IMR-90 (cell line): ENCODE measurements around the gene RTN1. TPM values are rescaled to one million over a fixed set of nuclear protein-coding genes. Genes with fewer than 3 reads are reported as not detected.

Experiments
- ATAC-seq: fragments of 200-7000 bp; cut with Tn5 transposase; 2 replicates; pipeline ENCODE4 v1.9.1; 2020; ENCODE audit warnings: low read depth, mild to moderate bottlenecking, moderate library complexity
- BruUV-seq: library from RNA; stranded (reverse); fragments of 400-500 nt; replicated peaks from 2 replicates; lab custom pipeline; 2021; lab: Mats Ljungman, UMichigan
- CTCF ChIA-PET: fragments of 300-600 bp; formaldehyde crosslinking; extraction: SDS; loops from one replicate; lab custom pipeline; 2021; ENCODE audit warnings: antibody characterized with exemption; lab: Yijun Ruan, JAX
- POLR2A ChIA-PET: fragments of 300-600 bp; sonication (Branson Sonifier 250); formaldehyde crosslinking; loops from one replicate; lab custom pipeline; 2022; ENCODE audit warnings: antibody characterized with exemption; ENCODE audit not compliant: unreplicated experiment; lab: Charles Lee
- DNase-seq: peaks from one replicate; pipeline ENCODE4 v3.0.0; 2013
- H2AFZ ChIP-seq: replicated peaks from 2 replicates; pipeline ENCODE3; 2013; ENCODE audit warnings: low read length, mild to moderate bottlenecking; ENCODE audit not compliant: poor library complexity
- H2AK5ac ChIP-seq: 2 replicates; pipeline ENCODE4 v1.6.1; 2013; ENCODE audit warnings: low read depth, low read length, inconsistent platforms
- H2AK9ac ChIP-seq: replicated peaks from 2 replicates; pipeline ENCODE3; 2013; ENCODE audit warnings: mild to moderate bottlenecking, low read depth, low read length, moderate library complexity; ENCODE audit not compliant: poor library complexity
- H2BK120ac ChIP-seq: 2 replicates; pipeline ENCODE4 v1.6.1; 2013; ENCODE audit warnings: low read depth, low read length, inconsistent platforms
- H2BK15ac ChIP-seq: 3 replicates; pipeline ENCODE4 v1.6.1; 2013; ENCODE audit warnings: low read depth, low read length, inconsistent platforms
- H2BK20ac ChIP-seq: 2 replicates; pipeline ENCODE4 v1.6.1; 2013; ENCODE audit warnings: low read depth, mild to moderate bottlenecking, inconsistent platforms, low read length, moderate library complexity
- H2BK5ac ChIP-seq: 2 replicates; pipeline ENCODE4 v1.6.1; 2013; ENCODE audit warnings: mild to moderate bottlenecking, low read depth, low read length, inconsistent platforms; ENCODE audit not compliant: poor library complexity, severe bottlenecking
- H3K14ac ChIP-seq: replicated peaks from 2 replicates; pipeline ENCODE4 v1.6.1; 2013; ENCODE audit warnings: low read depth, low read length, inconsistent platforms
- H3K18ac ChIP-seq: 2 replicates; pipeline ENCODE4 v1.6.1; 2013; ENCODE audit warnings: low read depth, low read length, control low read depth
- H3K23ac ChIP-seq: 2 replicates; pipeline ENCODE4 v1.6.1; 2013; ENCODE audit warnings: low read depth, low read length, inconsistent platforms
- H3K27ac ChIP-seq: 2 replicates; pipeline ENCODE4 v1.5.1; 2013; ENCODE audit warnings: mild to moderate bottlenecking, control low read depth, low read length; ENCODE audit not compliant: insufficient read depth
- H3K27me3 ChIP-seq: 2 replicates; pipeline ENCODE4 v1.6.1; 2013; ENCODE audit warnings: low read length; ENCODE audit not compliant: control insufficient read depth, insufficient read depth
- H3K36me3 ChIP-seq: 2 replicates; pipeline ENCODE4 v1.6.1; 2013; ENCODE audit warnings: low read length, mixed read lengths; ENCODE audit not compliant: control insufficient read depth, insufficient read depth
- H3K4ac ChIP-seq: 2 replicates; pipeline ENCODE4 v1.6.1; 2013; ENCODE audit warnings: low read depth, low read length, inconsistent platforms
- H3K4me1 ChIP-seq: 2 replicates; pipeline ENCODE4 v1.6.1; 2013; ENCODE audit warnings: low read length, mixed read lengths; ENCODE audit not compliant: control insufficient read depth, insufficient read depth
- H3K4me2 ChIP-seq: 2 replicates; pipeline ENCODE4 v1.6.1; 2013; ENCODE audit warnings: low read depth, mild to moderate bottlenecking, control low read depth, low read length, moderate library complexity
- H3K4me3 ChIP-seq: 2 replicates; pipeline ENCODE4 v1.5.1; 2013; ENCODE audit warnings: low read depth, mild to moderate bottlenecking, control low read depth, low read length, moderate library complexity; ENCODE audit not compliant: insufficient read depth
- H3K56ac ChIP-seq: 2 replicates; pipeline ENCODE4 v1.6.1; 2013; ENCODE audit warnings: low read length, inconsistent platforms; ENCODE audit not compliant: insufficient read depth; ENCODE audit errors: extremely low read depth
- H3K79me1 ChIP-seq, 2 experiments: 2 replicates each; pipeline ENCODE4 v1.6.1; 2013; ENCODE audit warnings: low read length in 2 of 2, inconsistent platforms in 1 of 2, low read depth in 1 of 2
- H3K9ac ChIP-seq: 2 replicates; pipeline ENCODE4 v1.6.1; 2013; ENCODE audit warnings: low read depth, low read length, control low read depth
- H3K9me1 ChIP-seq: 2 replicates; pipeline ENCODE4 v1.6.1; 2013; ENCODE audit warnings: low read length, inconsistent platforms; ENCODE audit not compliant: insufficient read depth
- H3K9me3 ChIP-seq: 2 replicates; pipeline ENCODE4 v1.6.1; 2013; ENCODE audit warnings: low read length; ENCODE audit not compliant: control insufficient read depth, insufficient read depth
- H4K20me1 ChIP-seq: 2 replicates; pipeline ENCODE4 v1.6.1; 2013; ENCODE audit warnings: low read length, inconsistent platforms; ENCODE audit not compliant: insufficient read depth
- H4K5ac ChIP-seq: 2 replicates; pipeline ENCODE4 v1.6.1; 2013; ENCODE audit warnings: mild to moderate bottlenecking, low read depth, low read length, control low read depth
- H4K8ac ChIP-seq, 2 experiments: 2 replicates each; pipeline ENCODE4 v1.6.1; 2013; ENCODE audit warnings: low read depth in 2 of 2, low read length in 2 of 2, control low read depth in 1 of 2, inconsistent platforms in 1 of 2
- H4K91ac ChIP-seq: 2 replicates; pipeline ENCODE4 v1.6.1; 2013; ENCODE audit warnings: low read depth, low read length, inconsistent platforms; ENCODE audit not compliant: insufficient read depth
- BHLHE40 ChIP-seq: fragments of 150-350 bp; IDR thresholded peaks from 2 replicates; pipeline ENCODE4 v1.6.1; 2016; ENCODE audit warnings: mild to moderate bottlenecking, low read depth, low read length
- CEBPB ChIP-seq: IDR thresholded peaks from 2 replicates; pipeline ENCODE4 v1.6.1; 2012; ENCODE audit warnings: low read depth, low read length, improper control_type of control experiment
- CHD1 ChIP-seq: IDR thresholded peaks from 2 replicates; pipeline ENCODE4 v1.6.1; 2012; ENCODE audit warnings: low read depth, low read length, improper control_type of control experiment
- FOS ChIP-seq: fragments of 150-350 bp; IDR thresholded peaks from 2 replicates; pipeline ENCODE4 v1.6.1; 2016; ENCODE audit warnings: low read depth, low read length
- MAFK ChIP-seq: IDR thresholded peaks from 2 replicates; pipeline ENCODE4 v1.6.1; 2012; ENCODE audit warnings: low read depth, low read length, improper control_type of control experiment
- MAZ ChIP-seq: IDR thresholded peaks from 2 replicates; pipeline ENCODE4 v1.6.1; 2012; ENCODE audit warnings: low read depth, mild to moderate bottlenecking, low read length, improper control_type of control experiment, moderate library complexity, borderline replicate concordance
- MXI1 ChIP-seq: IDR thresholded peaks from 2 replicates; pipeline ENCODE4 v1.6.1; 2012; ENCODE audit warnings: low read depth, mild to moderate bottlenecking, low read length, moderate library complexity, borderline replicate concordance
- POLR2A ChIP-seq: IDR thresholded peaks from 2 replicates; pipeline ENCODE4 v1.6.1; 2012; ENCODE audit warnings: mild to moderate bottlenecking, low read depth, low read length
- RAD21 ChIP-seq: IDR thresholded peaks from 2 replicates; pipeline ENCODE4 v1.6.1; 2012; ENCODE audit warnings: low read length, improper control_type of control experiment
- RCOR1 ChIP-seq: IDR thresholded peaks from 2 replicates; pipeline ENCODE4 v1.6.1; 2012; ENCODE audit warnings: mild to moderate bottlenecking, low read length, improper control_type of control experiment; ENCODE audit not compliant: insufficient replicate concordance
- RFX5 ChIP-seq: IDR thresholded peaks from 2 replicates; pipeline ENCODE4 v1.8.0; 2012; ENCODE audit warnings: low read depth, mild to moderate bottlenecking, low read length, moderate library complexity
- SMC3 ChIP-seq: fragments of 150-350 bp; IDR thresholded peaks from 2 replicates; pipeline ENCODE4 v1.6.1; 2016; ENCODE audit warnings: low read depth, mild to moderate bottlenecking, antibody characterized with exemption, low read length, moderate library complexity
- WGBS, 2 experiments: methylation state at CpG; one replicate each; pipeline versions ENCODE4 v1.1.5 to v1.1.7; 2013; ENCODE audit warnings: missing lambda C conversion rate in 2 of 2; ENCODE audit not compliant: insufficient read length in 1 of 2; ENCODE audit errors: extremely low coverage in 2 of 2; 5-methylcytosine and 5-hydroxymethylcytosine counted together
- dilution Hi-C: fragments of 300-500 bp; cut with HindIII; formaldehyde crosslinking; loops from one replicate; pipeline ENCODE4 v1.14.3; 2018; ENCODE audit warnings: low sequenced_read_pairs; ENCODE audit not compliant: unreplicated experiment
- in situ Hi-C: fragments of 300-500 bp; cut with MboI; formaldehyde crosslinking; loops from 3 replicates; pipeline ENCODE4 v1.14.3; 2019; ENCODE audit warnings: low sequenced_read_pairs, inconsistent platforms, mixed read lengths
- intact Hi-C: fragments of 100-400 bp; cut with micrococcal nuclease; formaldehyde crosslinking; loops from 2 replicates; pipeline ENCODE4 v1.10.0; 2022
- polyA plus RNA-seq, 3 experiments: library from polyadenylated mRNA; depleted of rRNA; stranded (reverse); fragments of >200 nt; gene quantifications; 2 replicates each; pipeline ENCODE4 v1.2.3, GENCODE V29; 2012; ENCODE audit warnings: low replicate concordance in 1 of 3
- total RNA-seq: library from RNA; depleted of rRNA; stranded (reverse); fragments of >200 nt; gene quantifications from 2 replicates; pipeline ENCODE4 v1.2.3, GENCODE V29; 2012
- TF ChIP-seq, protein P1 (sequence below): conservative IDR thresholded peaks from 2 replicates; pipeline ENCODE4 v1.5.1; 2012; ENCODE audit warnings: mild to moderate bottlenecking, low read depth, low read length, improper control_type of control experiment
- TF ChIP-seq, protein P2 (sequence below): fragments of 150-350 bp; IDR thresholded peaks from 2 replicates; pipeline ENCODE4 v1.6.1; 2017; ENCODE audit warnings: mild to moderate bottlenecking, antibody characterized with exemption, low read length, low read depth
- TF ChIP-seq, protein P3 (sequence below): fragments of 150-350 bp; IDR thresholded peaks from 2 replicates; pipeline ENCODE4 v1.6.1; 2016; ENCODE audit warnings: low read depth, mild to moderate bottlenecking, low read length, moderate library complexity, borderline replicate concordance

RTN1 gene
- total and polyA plus RNA-seq, 2 of the 4 experiments (the other 2 are of a cell fraction), result 0.18 to 0.46 TPM

DNA sequence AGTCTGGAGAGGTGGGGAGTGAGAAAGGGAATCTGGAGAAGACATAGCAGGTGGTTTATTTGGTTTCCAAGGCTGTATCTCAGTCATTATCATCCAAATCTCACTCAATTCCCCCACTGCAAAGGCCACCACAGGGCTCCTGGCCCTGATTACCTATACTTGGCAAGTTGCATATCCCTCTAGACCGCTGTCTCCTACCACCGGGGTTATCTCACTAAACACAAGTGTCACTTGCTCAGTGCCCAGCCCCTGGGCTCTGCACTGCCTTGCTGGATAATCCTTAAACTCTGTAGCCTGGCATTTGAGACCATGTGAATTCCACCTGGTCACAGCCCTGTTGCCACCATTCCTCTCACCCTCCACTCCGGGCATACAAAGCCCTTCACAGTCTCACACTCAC is 119.0 kb downstream of the RTN1 start:
- H3K18ac ChIP-seq, result no peak overlapping the region
- no peak overlapping the region for H3K23ac ChIP-seq
- H4K5ac ChIP-seq, result no peak overlapping the region
- H3K4ac ChIP-seq, result no peak overlapping the region
- H3K9me3 ChIP-seq, result no peaks in the 10 kb centered on the region
- no peaks in the 10 kb centered on the region for H3K79me1 ChIP-seq
- H3K4me3 ChIP-seq, result no peak overlapping the region
- ATAC-seq (no peak), DNase-seq (no peak)
- H3K9me1 ChIP-seq, result no peaks in the 10 kb centered on the region
- ChIA-PET CTCF (no interaction called here), POLR2A (no interaction called here)
- no peak overlapping the region for H2BK5ac ChIP-seq
- no peak overlapping the region for H2BK15ac ChIP-seq
- no peak overlapping the region for H2BK20ac ChIP-seq
- H2BK120ac ChIP-seq, result no peak overlapping the region
- TF ChIP-seq SMC3 (no peak), CEBPB (no peak), RCOR1 (no peak), POLR2A (no peak), RAD21 (no peak), MAFK (no peak), MXI1 (no peak), MAZ (no peak), FOS (no peak), RFX5 (no peak), BHLHE40 (no peak), CHD1 (no peak)
- TF ChIP-seq, protein P1, sequence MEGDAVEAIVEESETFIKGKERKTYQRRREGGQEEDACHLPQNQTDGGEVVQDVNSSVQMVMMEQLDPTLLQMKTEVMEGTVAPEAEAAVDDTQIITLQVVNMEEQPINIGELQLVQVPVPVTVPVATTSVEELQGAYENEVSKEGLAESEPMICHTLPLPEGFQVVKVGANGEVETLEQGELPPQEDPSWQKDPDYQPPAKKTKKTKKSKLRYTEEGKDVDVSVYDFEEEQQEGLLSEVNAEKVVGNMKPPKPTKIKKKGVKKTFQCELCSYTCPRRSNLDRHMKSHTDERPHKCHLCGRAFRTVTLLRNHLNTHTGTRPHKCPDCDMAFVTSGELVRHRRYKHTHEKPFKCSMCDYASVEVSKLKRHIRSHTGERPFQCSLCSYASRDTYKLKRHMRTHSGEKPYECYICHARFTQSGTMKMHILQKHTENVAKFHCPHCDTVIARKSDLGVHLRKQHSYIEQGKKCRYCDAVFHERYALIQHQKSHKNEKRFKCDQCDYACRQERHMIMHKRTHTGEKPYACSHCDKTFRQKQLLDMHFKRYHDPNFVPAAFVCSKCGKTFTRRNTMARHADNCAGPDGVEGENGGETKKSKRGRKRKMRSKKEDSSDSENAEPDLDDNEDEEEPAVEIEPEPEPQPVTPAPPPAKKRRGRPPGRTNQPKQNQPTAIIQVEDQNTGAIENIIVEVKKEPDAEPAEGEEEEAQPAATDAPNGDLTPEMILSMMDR, result no peak
- TF ChIP-seq, protein P2, sequence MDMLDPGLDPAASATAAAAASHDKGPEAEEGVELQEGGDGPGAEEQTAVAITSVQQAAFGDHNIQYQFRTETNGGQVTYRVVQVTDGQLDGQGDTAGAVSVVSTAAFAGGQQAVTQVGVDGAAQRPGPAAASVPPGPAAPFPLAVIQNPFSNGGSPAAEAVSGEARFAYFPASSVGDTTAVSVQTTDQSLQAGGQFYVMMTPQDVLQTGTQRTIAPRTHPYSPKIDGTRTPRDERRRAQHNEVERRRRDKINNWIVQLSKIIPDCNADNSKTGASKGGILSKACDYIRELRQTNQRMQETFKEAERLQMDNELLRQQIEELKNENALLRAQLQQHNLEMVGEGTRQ, result no peak
- TF ChIP-seq, protein P3, sequence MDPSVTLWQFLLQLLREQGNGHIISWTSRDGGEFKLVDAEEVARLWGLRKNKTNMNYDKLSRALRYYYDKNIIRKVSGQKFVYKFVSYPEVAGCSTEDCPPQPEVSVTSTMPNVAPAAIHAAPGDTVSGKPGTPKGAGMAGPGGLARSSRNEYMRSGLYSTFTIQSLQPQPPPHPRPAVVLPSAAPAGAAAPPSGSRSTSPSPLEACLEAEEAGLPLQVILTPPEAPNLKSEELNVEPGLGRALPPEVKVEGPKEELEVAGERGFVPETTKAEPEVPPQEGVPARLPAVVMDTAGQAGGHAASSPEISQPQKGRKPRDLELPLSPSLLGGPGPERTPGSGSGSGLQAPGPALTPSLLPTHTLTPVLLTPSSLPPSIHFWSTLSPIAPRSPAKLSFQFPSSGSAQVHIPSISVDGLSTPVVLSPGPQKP, result no peak
- no peak overlapping the region for H3K4me2 ChIP-seq
- dilution Hi-C loops (no loop called here), intact Hi-C loops (no loop called here), in situ Hi-C loops (no loop called here)
- H2AK9ac ChIP-seq, result no peak overlapping the region
- no TSS peak for BruUV-seq
- H3K27ac ChIP-seq, result no peak overlapping the region
- H3K56ac ChIP-seq, result no peak overlapping the region
- no peaks in the 10 kb centered on the region for H3K4me1 ChIP-seq
- H4K8ac ChIP-seq, result no peak overlapping the region
- no peaks in the 10 kb centered on the region for H4K20me1 ChIP-seq
- WGBS, 2 experiments, result 81% methylated on average over 3 of the region's 3 CpGs; no CpG with 5 or more reads in 1 of the 2 experiments
- H2AK5ac ChIP-seq, result no peak overlapping the region
- no peaks in the 10 kb centered on the region for H3K36me3 ChIP-seq
- H4K91ac ChIP-seq, result no peak overlapping the region
- no peaks in the 10 kb centered on the region for H3K27me3 ChIP-seq
- H3K14ac ChIP-seq, result no peak overlapping the region
- no peak overlapping the region for H2AFZ ChIP-seq
- no peak overlapping the region for H3K9ac ChIP-seq
